ENCODE results near the gene TRAF3IP1.
"Not testable (repeated sequence)": the region's sequence is repeated elsewhere in the genome, so short reads cannot be mapped to it uniquely, and the experiment has no call there.

The TRAF3IP1 gene

DNA sequence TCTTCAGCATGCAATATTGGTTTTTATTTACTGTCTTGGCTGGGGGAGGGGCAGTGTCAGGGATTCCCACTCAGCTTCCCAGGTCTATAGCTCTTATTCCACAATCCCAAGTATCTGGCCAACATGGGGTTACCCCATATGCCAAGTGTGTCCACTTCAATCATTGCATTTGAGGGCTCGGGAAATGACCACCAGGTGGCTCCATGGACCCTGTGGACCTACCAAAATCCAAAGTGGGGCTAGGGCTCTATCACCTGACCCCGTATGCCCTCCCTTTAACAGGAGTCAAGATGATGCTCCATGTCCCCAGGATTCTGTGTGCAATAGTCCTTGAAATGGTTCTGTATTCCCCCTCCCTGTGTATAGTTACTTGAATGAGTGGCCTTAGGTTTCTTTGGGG is 12.1 kb upstream of the TRAF3IP1 start:
- no peaks in the 10 kb centered on the region for H3K4me1 ChIP-seq
- no peak overlapping the region for H3K4me3 ChIP-seq
- no peaks in the 10 kb centered on the region for H3K27me3 ChIP-seq (ENCODE audit: low read depth)
- no peaks in the 10 kb centered on the region for H3K9me3 ChIP-seq
- in situ Hi-C loops (cut with MboI; ENCODE audit: low sequenced_read_pairs): no loop called here
- H3K36me3 ChIP-seq (replicated peaks): no peaks in the 10 kb centered on the region
- no peak for DNase-seq (ENCODE audit: low spot score in 2 of 2)

DNA sequence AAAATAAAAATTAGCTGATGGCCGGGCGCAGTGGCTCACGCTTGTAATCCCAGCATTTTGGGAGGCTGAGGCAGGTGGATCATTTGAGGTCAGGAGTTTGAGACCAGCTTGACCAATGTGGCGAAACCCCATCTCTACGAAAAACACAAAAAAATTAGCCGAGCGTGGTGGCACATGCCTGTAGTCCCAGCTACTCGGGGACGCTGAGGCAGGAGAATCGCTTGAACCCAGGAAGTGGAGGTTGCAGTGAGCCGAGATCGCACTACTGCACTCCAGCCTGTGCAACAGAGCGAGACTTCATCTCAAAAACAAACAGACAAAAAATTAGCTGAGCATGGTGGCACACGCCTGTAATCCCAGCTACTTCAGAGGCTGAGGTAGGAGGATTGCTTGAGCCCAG is 9.6 kb upstream of the TRAF3IP1 start:
- not testable (repeated sequence) for H3K4me3 ChIP-seq

DNA sequence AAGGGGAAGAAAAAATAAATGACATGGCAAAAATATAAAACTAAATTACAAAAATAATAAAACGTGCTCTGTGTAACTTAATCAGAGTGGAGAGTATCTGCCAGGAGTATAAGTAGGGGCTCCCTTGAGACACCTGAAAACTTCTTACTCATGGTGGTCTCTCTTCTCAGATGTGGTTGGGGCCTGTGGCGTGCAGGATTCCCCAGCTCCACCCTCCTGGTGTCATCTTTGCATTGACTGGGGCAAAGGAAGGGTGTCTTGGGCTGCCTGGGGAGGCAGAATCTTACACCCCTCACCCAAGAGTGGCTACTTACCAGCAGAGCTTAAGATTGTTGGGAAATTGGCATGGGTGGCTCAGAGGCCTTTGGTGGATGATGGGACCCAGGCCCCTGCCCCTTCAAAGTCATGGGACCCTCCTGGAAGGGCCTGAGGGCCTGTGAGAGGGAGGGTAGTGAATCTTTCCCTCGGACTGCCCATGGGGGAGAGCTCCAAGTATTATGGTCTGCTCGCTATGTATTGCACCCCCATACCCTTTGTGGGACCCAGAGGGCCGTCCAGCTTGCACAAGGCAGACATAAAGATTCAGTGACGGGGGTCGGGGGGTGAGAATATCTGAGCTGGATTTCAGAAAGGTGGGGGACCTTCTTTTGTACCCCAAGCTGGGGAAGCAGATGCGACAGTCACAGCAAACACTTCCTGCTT is 6.9 kb upstream of the TRAF3IP1 start:
- Histone ChIP-seq H3K9me3 (no peaks in the 10 kb centered on the region), H3K27me3 (ENCODE audit: low read depth) (no peaks in the 10 kb centered on the region), H3K36me3 (replicated peaks) (no peaks in the 10 kb centered on the region), H3K4me1 (no peaks in the 10 kb centered on the region), H3K4me3 (no peak overlapping the region)
- DNase-seq (ENCODE audit: low spot score in 2 of 2): no peak
- in situ Hi-C loops (cut with MboI; ENCODE audit: low sequenced_read_pairs): no loop called here

More for the DNA sequence above, 9.6 kb upstream of the TRAF3IP1 start:
- in situ Hi-C loops (cut with MboI; ENCODE audit: low sequenced_read_pairs); H3K9me3 ChIP-seq; DNase-seq (ENCODE audit: low spot score in 2 of 2); H3K4me1 ChIP-seq; H3K36me3 ChIP-seq (replicated peaks); H3K27me3 ChIP-seq (ENCODE audit: low read depth): not testable (repeated sequence)

DNA sequence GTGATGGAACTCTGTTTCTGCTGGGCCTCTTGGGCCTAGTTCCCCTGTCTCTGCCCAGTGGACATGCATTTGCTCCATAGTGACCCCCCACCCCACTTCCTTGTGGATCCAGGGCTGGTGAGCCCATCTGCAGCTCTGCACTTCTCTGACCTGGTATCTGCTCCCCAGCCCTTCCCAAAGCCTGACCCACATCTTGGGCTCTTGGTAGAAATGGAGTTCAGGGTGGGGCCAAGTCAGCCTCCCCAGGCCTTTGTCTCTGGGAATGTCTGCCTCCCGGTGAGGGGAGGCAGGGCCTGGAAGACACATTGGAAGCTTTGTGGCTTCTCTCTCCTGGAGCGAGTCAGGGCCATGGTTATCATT is 6.3 kb upstream of the TRAF3IP1 start:
- Histone ChIP-seq H3K9me3 (no peaks in the 10 kb centered on the region), H3K4me3 (no peak overlapping the region), H3K27me3 (ENCODE audit: low read depth) (no peaks in the 10 kb centered on the region), H3K36me3 (replicated peaks) (no peaks in the 10 kb centered on the region), H3K4me1 (no peaks in the 10 kb centered on the region)
- in situ Hi-C loops (cut with MboI; ENCODE audit: low sequenced_read_pairs): no loop called here
- DNase-seq (ENCODE audit: low spot score in 2 of 2): no peak

DNA sequence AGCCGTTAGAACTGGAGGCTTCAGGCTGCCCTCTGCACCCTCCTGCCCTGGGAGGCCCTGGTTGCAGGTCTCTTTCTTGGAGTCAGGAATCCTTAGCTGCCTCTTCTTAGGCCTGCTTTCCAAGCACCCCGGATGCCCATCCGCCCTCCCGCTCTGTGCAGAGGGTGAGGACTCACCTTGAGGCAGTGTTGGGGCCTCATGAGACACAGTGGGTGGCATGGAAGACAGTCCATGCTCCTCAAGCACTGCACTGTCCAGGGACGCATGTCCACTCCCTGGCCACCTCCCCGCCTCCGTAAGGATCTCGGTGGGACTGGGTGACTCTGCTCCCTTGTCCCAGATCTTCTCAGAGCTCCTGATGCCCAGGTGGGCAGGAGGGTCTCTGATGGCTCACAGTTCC is 5.7 kb upstream of the TRAF3IP1 start:
- H3K4me1 ChIP-seq: no peaks in the 10 kb centered on the region
- H3K36me3 ChIP-seq (replicated peaks): no peaks in the 10 kb centered on the region
- H3K4me3 ChIP-seq: no peak overlapping the region
- no peak for DNase-seq (ENCODE audit: low spot score in 2 of 2)
- no peaks in the 10 kb centered on the region for H3K9me3 ChIP-seq
- in situ Hi-C loops (cut with MboI; ENCODE audit: low sequenced_read_pairs): no loop called here
- no peaks in the 10 kb centered on the region for H3K27me3 ChIP-seq (ENCODE audit: low read depth)

DNA sequence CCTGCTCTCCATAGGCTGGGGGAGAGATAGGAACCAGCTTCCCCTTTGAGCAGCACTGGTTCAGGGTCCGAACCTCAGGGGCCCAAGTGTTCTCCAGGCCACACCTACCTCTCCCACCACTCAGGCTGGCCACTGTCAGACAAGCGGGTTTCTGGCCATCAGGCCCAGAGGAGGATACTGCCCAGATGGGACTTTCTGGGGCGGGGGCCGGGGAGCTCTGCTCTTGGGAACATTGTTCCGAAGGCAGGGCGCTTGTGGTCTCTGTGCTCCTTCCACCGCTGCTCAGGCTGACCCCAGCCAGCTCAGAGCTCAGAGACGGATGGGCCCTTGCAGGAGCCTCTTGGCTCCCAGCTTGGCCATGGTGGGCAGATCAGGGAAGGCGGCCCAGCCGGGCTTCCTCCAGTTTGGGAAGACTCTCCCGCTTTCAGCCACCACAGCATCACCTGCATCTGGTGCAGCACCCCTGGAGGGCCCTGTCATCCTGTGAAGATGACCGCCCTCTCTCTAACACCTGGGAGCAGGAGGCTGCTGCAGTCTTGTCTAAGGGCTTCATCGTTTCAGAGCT is 5.2 kb upstream of the TRAF3IP1 start:
- H3K27me3 ChIP-seq (ENCODE audit: low read depth): no peaks in the 10 kb centered on the region
- no peaks in the 10 kb centered on the region for H3K9me3 ChIP-seq
- DNase-seq (ENCODE audit: low spot score in 2 of 2): no peak
- no peaks in the 10 kb centered on the region for H3K36me3 ChIP-seq (replicated peaks)
- no peak overlapping the region for H3K4me3 ChIP-seq
- in situ Hi-C loops (cut with MboI; ENCODE audit: low sequenced_read_pairs): no loop called here
- peaks cover 3% of the 10 kb centered on the region; the same call in 1 of the 2 replicates for H3K4me1 ChIP-seq

DNA sequence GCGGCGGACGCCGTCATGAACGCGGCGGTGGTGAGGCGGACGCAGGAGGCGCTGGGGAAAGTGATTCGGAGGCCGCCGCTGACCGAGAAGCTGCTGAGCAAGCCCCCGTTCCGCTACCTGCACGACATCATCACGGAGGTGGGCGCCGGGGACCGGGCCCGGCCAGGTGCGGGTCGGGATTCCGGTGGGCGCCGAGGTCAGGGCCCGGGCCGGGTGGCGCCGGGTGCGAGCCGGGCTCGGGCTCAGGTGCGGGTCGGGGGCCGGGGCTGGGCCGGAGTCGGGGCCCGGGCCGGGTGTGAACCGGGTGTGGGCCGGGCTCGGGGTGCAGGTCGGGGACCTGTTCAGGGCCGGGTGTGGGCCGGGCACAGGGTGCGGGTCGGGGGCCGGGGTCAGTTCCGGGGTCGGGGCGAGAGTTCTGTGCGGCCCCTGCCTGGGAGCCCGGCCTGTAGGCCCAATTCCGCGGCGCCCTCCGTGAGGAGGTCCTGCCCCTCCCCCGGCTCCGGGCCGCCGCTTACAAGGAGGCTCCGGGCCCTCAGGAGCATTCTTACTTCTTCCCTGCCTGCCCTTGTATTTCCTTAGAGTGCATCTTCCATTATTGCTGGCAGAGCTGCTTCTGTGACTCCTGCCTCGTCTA is 447 bp downstream of the TRAF3IP1 start:
- Histone ChIP-seq H3K27me3 (ENCODE audit: low read depth) (no peaks in the 10 kb centered on the region), H3K4me1 (peaks cover 9% of the 10 kb centered on the region), H3K4me3 (peak overlapping the region; percentile 47), H3K36me3 (replicated peaks) (peaks cover 5% of the 10 kb centered on the region), H3K9me3 (no peaks in the 10 kb centered on the region)
- DNase-seq (ENCODE audit: low spot score in 2 of 2): peak in 1 of 2 experiments; percentile 40
- in situ Hi-C loops (cut with MboI; ENCODE audit: low sequenced_read_pairs): no loop called here

DNA sequence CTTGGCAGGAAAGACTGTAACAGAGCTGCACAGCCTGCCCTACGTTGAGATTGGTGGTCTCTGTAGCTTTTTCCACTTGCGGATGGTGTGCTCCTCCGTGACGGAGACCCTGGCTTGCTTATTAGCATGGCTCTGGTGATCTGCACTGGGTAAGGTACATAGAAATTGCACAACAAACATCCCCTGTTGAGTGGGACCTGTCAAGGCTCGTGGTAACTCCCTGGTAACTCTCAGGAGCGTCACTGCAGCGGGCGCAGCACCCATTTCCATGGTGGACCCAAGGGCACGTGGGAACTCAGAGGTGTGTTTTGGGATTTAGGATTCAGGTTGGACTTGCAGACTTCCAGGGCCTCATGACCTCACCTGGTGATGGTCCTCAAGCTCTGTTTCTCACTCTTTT is 1.1 kb downstream of the TRAF3IP1 start:
- in situ Hi-C loops (cut with MboI; ENCODE audit: low sequenced_read_pairs): no loop called here

DNA sequence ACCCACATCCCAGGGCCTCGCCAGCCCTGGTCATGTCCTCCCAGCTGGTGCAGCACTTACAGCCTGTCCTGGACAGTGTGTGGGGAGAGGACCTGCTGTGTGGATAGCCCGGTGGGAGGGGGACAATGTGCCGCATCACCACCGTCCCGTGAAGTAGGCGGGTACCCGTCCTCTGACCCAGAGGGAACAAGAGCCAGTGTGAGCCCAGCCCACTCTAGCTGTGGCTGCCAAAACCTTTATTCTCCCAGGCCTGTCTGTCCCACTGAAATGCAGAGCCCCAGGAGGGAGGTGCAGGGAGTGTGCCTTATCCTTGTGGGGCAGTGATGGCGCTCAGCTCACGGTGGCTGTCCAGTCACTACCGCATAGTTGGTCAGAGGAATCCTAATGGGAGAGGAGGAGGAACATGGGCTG is 1.7 kb downstream of the TRAF3IP1 start:
- no peak for DNase-seq (ENCODE audit: low spot score in 2 of 2)
- H3K4me3 ChIP-seq: no peak overlapping the region
- no peaks in the 10 kb centered on the region for H3K9me3 ChIP-seq
- peaks cover 9% of the 10 kb centered on the region for H3K4me1 ChIP-seq
- in situ Hi-C loops (cut with MboI; ENCODE audit: low sequenced_read_pairs): no loop called here
- H3K36me3 ChIP-seq (replicated peaks): peaks cover 7% of the 10 kb centered on the region
- H3K27me3 ChIP-seq (ENCODE audit: low read depth): no peaks in the 10 kb centered on the region

More for the DNA sequence above, 1.1 kb downstream of the TRAF3IP1 start:
- DNase-seq (ENCODE audit: low spot score in 2 of 2): no peak
- no peaks in the 10 kb centered on the region for H3K9me3 ChIP-seq
- no peaks in the 10 kb centered on the region for H3K27me3 ChIP-seq (ENCODE audit: low read depth)
- peaks cover 5% of the 10 kb centered on the region for H3K36me3 ChIP-seq (replicated peaks)
- peaks cover 9% of the 10 kb centered on the region for H3K4me1 ChIP-seq
- H3K4me3 ChIP-seq: peak overlapping the region; percentile 47

DNA sequence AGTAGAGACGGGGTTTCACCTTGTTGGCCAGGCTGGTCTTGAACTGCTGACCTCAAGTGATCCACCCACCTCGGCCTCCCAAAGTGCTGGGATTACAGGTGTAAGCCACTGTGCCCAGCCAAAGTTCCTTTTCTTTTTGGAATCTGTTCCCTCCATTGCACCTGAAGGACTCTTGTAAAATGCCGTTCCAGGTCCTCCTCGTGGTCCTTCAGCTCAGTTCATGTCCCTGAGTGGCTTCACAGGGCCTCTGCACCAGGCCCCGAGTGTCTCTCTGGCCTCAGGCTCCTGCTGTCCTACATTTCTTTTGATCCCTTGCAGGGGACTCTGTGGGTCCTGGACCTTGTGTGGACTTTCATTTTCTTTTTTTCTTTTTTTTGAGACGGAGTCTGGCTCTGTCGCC is 3.9 kb downstream of the TRAF3IP1 start:
- DNase-seq (ENCODE audit: low spot score in 2 of 2); H3K4me1 ChIP-seq; in situ Hi-C loops (cut with MboI; ENCODE audit: low sequenced_read_pairs); H3K27me3 ChIP-seq (ENCODE audit: low read depth); H3K9me3 ChIP-seq; H3K4me3 ChIP-seq: not testable (repeated sequence)
- peaks cover 28% of the 10 kb centered on the region for H3K36me3 ChIP-seq (replicated peaks)

DNA sequence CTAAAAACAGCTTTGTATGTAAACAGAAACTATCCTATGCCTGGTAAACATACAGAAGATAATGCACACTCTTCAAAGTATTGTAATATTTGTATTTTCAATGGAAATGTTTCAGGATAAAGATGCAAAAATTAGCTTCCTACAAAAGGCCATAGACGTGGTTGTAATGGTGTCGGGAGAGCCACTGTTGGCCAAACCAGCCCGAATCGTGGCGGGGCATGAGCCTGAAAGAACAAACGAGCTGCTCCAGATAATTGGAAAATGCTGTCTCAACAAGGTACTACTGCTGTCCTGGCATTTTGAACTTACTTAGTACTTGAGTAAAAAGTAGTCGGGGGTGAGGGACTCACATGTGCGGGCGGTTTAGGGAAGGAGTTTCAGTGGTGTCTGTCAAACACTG is 5.4 kb downstream of the TRAF3IP1 start:
- Histone ChIP-seq H3K9me3 (no peaks in the 10 kb centered on the region), H3K27me3 (ENCODE audit: low read depth) (no peaks in the 10 kb centered on the region), H3K4me3 (no peak overlapping the region), H3K4me1 (peaks cover 6% of the 10 kb centered on the region), H3K36me3 (replicated peaks) (peaks cover 36% of the 10 kb centered on the region)
- DNase-seq (ENCODE audit: low spot score in 2 of 2): no peak
- in situ Hi-C loops (cut with MboI; ENCODE audit: low sequenced_read_pairs): no loop called here

DNA sequence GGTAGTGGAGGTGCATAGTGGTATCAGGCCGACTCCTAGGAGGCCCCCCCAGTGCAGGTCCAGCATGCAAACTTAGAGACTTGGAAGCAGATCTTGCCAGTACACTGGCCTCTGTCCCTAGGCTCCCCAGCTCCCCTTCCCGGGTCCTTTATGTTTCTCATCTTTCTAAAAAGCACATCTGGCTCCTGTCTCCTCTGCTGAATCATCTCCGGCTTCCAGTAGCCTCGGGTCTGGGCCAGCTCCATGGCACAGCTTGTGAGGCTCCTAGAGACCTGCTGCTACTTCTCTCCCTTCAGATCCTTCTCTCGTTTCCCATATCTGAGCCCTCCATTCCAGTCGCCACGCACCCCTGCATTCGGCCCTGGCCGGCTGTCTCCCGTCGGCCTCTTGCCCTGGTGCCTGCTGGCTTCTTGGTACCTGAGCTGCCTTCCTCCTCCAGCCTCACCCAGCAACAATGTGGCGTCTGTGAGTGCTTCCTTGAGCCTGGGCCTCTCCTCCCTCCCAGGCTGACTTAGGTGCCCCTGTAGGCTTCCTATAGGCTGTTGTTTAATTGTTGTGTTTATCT is 6.6 kb downstream of the TRAF3IP1 start:
- no peaks in the 10 kb centered on the region for H3K4me1 ChIP-seq
- H3K4me3 ChIP-seq: no peak overlapping the region
- DNase-seq (ENCODE audit: low spot score in 2 of 2): no peak
- peaks cover 36% of the 10 kb centered on the region for H3K36me3 ChIP-seq (replicated peaks)
- H3K9me3 ChIP-seq: no peaks in the 10 kb centered on the region
- in situ Hi-C loops (cut with MboI; ENCODE audit: low sequenced_read_pairs): no loop called here
- H3K27me3 ChIP-seq (ENCODE audit: low read depth): no peaks in the 10 kb centered on the region

DNA sequence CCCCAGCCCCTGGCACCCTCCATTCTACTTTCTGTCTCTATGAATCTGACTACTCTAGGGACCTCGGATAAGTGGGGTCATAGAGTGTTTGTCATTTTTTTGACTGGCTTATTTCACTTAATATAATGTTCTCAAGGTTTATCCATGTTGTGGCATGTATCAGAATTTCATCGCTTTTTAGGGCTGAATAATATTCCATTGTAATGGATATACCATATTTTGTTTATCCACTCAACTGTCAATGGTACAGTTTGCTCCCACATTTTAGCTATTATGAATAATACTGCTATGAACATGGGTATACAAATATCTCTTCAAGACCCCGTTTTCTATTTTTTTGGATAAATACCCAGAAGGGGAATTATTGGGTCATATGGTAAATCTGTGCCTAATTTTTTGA is 7.4 kb downstream of the TRAF3IP1 start:
- H3K27me3 ChIP-seq (ENCODE audit: low read depth): no peaks in the 10 kb centered on the region
- in situ Hi-C loops (cut with MboI; ENCODE audit: low sequenced_read_pairs): no loop called here
- H3K4me1 ChIP-seq: no peaks in the 10 kb centered on the region

DNA sequence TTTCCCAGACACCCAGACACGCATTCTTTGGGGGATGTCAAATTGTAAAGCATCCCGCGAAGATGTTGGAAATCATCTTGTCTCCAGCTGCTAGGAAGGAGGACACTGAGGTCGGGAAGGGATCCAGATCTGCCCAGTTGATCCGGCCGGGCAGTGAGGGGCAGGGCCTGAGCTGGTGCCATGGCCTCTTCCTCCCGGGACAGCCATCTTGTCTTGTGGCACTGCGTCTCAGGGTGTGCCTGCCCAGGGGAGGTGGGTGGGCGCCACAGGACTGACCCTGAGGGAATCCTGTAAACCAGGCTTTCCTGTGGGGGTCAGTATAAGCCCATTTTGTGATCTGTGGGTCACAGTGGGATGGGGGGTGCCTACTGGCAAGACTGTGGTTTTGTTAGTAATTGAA is 10.1 kb downstream of the TRAF3IP1 start:
- no peak for DNase-seq (ENCODE audit: low spot score in 2 of 2)
- Histone ChIP-seq H3K4me1 (no peaks in the 10 kb centered on the region), H3K36me3 (replicated peaks) (peaks cover 41% of the 10 kb centered on the region), H3K4me3 (no peak overlapping the region), H3K9me3 (no peaks in the 10 kb centered on the region), H3K27me3 (ENCODE audit: low read depth) (no peaks in the 10 kb centered on the region)
- in situ Hi-C loops (cut with MboI; ENCODE audit: low sequenced_read_pairs): no loop called here

More for the DNA sequence above, 7.4 kb downstream of the TRAF3IP1 start:
- H3K9me3 ChIP-seq: no peaks in the 10 kb centered on the region
- H3K4me3 ChIP-seq: no peak overlapping the region
- DNase-seq (ENCODE audit: low spot score in 2 of 2): no peak
- peaks cover 36% of the 10 kb centered on the region for H3K36me3 ChIP-seq (replicated peaks)

Data from HAP-1 (cell line).